Measurements from ENCODE around the gene OTOF. TPM values are rescaled to one million over a fixed set of nuclear protein-coding genes. Genes with fewer than 3 reads are reported as not detected.

Gene OTOF
- total and polyA plus RNA-seq, 2 experiments from 2014 or later = 0.10 to 0.33 TPM

- no peak overlapping the region for H3K27ac ChIP-seq
- H3K79me2 ChIP-seq = no peaks in the 10 kb centered on the region
- no peaks in the 10 kb centered on the region for H3K9me2 ChIP-seq (replicated peaks; ENCODE audit: insufficient read depth)
- no peaks in the 10 kb centered on the region for H3K4me1 ChIP-seq (ENCODE audit: insufficient read depth)
- no peak for DNase-seq (ENCODE audit: low spot score)
- 68% methylated on average over 3 of the region's 3 CpGs for WGBS (ENCODE audit: low lambda C conversion rate, missing lambda C conversion rate)
- H3K36me3 ChIP-seq (replicated peaks; ENCODE audit: insufficient read depth, low read depth) = no peaks in the 10 kb centered on the region
- H2AFZ ChIP-seq = no peak overlapping the region
- H3K9me3 ChIP-seq (ENCODE audit: low read depth) = no peaks in the 10 kb centered on the region
- H4K20me1 ChIP-seq (ENCODE audit: insufficient read depth, poor library complexity, severe bottlenecking) = no peaks in the 10 kb centered on the region
- no peaks in the 10 kb centered on the region for H3K27me3 ChIP-seq
- no peak overlapping the region for H3K4me2 ChIP-seq
- TF ChIP-seq EZH2 (IDR thresholded peaks at IDR 0.05; ENCODE audit: borderline replicate concordance) (no peak), CTCF (IDR thresholded peaks at IDR 0.05; ENCODE audit: poor library complexity) (no peak), EZH2phosphoT487 (IDR thresholded peaks at IDR 0.05; ENCODE audit: low read depth, severe bottlenecking, unreplicated experiment) (no peak)
- H3K4me3 ChIP-seq = no peak overlapping the region
These were observed 53.7 kb downstream of the OTOF start for GRCh38 chr2:26424221-26424620.

GRCh38 chr2:26423750-26424149, 54.2 kb downstream of the OTOF start:
- Histone ChIP-seq H4K20me1 (ENCODE audit: insufficient read depth, poor library complexity, severe bottlenecking) (no peaks in the 10 kb centered on the region), H3K4me3 (no peak overlapping the region), H3K9me3 (ENCODE audit: low read depth) (no peaks in the 10 kb centered on the region), H3K9me2 (replicated peaks; ENCODE audit: insufficient read depth) (no peaks in the 10 kb centered on the region), H3K4me2 (no peak overlapping the region), H3K27ac (no peak overlapping the region), H3K36me3 (replicated peaks; ENCODE audit: insufficient read depth, low read depth) (no peaks in the 10 kb centered on the region), H3K4me1 (ENCODE audit: insufficient read depth) (no peaks in the 10 kb centered on the region), H2AFZ (no peak overlapping the region), H3K79me2 (no peaks in the 10 kb centered on the region), H3K27me3 (no peaks in the 10 kb centered on the region)
- 86% methylated on average over 9 of the region's 9 CpGs for WGBS (ENCODE audit: low lambda C conversion rate, missing lambda C conversion rate)
- DNase-seq (ENCODE audit: low spot score) = no peak
- TF ChIP-seq EZH2phosphoT487 (IDR thresholded peaks at IDR 0.05; ENCODE audit: low read depth, severe bottlenecking, unreplicated experiment) (no peak), EZH2 (IDR thresholded peaks at IDR 0.05; ENCODE audit: borderline replicate concordance) (no peak), CTCF (IDR thresholded peaks at IDR 0.05; ENCODE audit: poor library complexity) (no peak)

GRCh38 chr2:26422947-26423629, 54.8 kb downstream of the OTOF start:
- no peaks in the 10 kb centered on the region for H3K27me3 ChIP-seq
- no peak overlapping the region for H3K4me3 ChIP-seq
- H3K36me3 ChIP-seq (replicated peaks; ENCODE audit: insufficient read depth, low read depth) = no peaks in the 10 kb centered on the region
- TF ChIP-seq EZH2phosphoT487 (IDR thresholded peaks at IDR 0.05; ENCODE audit: low read depth, severe bottlenecking, unreplicated experiment) = no peak
- no peak for TF ChIP-seq EZH2 (IDR thresholded peaks at IDR 0.05; ENCODE audit: borderline replicate concordance)
- no peak overlapping the region for H3K27ac ChIP-seq
- no peaks in the 10 kb centered on the region for H3K79me2 ChIP-seq
- no peak overlapping the region for H2AFZ ChIP-seq
- H3K9me2 ChIP-seq (replicated peaks; ENCODE audit: insufficient read depth) = no peaks in the 10 kb centered on the region
- DNase-seq (ENCODE audit: low spot score) = no peak
- WGBS (ENCODE audit: low lambda C conversion rate, missing lambda C conversion rate) = 59% methylated on average over 8 of the region's 9 CpGs
- H3K4me1 ChIP-seq (ENCODE audit: insufficient read depth) = no peaks in the 10 kb centered on the region
- no peak overlapping the region for H3K4me2 ChIP-seq
- no peaks in the 10 kb centered on the region for H3K9me3 ChIP-seq (ENCODE audit: low read depth)
- H4K20me1 ChIP-seq (ENCODE audit: insufficient read depth, poor library complexity, severe bottlenecking) = no peaks in the 10 kb centered on the region

GRCh38 chr2:26421961-26422360, 56.0 kb downstream of the OTOF start:
- H3K4me1 ChIP-seq (ENCODE audit: insufficient read depth) = no peaks in the 10 kb centered on the region
- no peak overlapping the region for H3K27ac ChIP-seq
- 90% methylated on average over 5 of the region's 5 CpGs for WGBS (ENCODE audit: low lambda C conversion rate, missing lambda C conversion rate)

More at GRCh38 chr2:26421961-26422360, 56.0 kb downstream of the OTOF start:
- TF ChIP-seq EZH2 (IDR thresholded peaks at IDR 0.05; ENCODE audit: borderline replicate concordance) (no peak), CTCF (IDR thresholded peaks at IDR 0.05; ENCODE audit: poor library complexity) (no peak), EZH2phosphoT487 (IDR thresholded peaks at IDR 0.05; ENCODE audit: low read depth, severe bottlenecking, unreplicated experiment) (no peak)
- Histone ChIP-seq H3K4me2 (no peak overlapping the region), H3K79me2 (no peaks in the 10 kb centered on the region), H3K27me3 (no peaks in the 10 kb centered on the region), H3K4me3 (no peak overlapping the region), H3K36me3 (replicated peaks; ENCODE audit: insufficient read depth, low read depth) (no peaks in the 10 kb centered on the region), H3K9me2 (replicated peaks; ENCODE audit: insufficient read depth) (no peaks in the 10 kb centered on the region), H3K9me3 (ENCODE audit: low read depth) (no peaks in the 10 kb centered on the region), H4K20me1 (ENCODE audit: insufficient read depth, poor library complexity, severe bottlenecking) (no peaks in the 10 kb centered on the region), H2AFZ (no peak overlapping the region)
- no peak for DNase-seq (ENCODE audit: low spot score)
